Measurements from ENCODE around the gene CD58. TPM values are rescaled to one million over a fixed set of nuclear protein-coding genes. Genes with fewer than 3 reads are reported as not detected.

The CD58 gene
- total and polyA plus RNA-seq, 9 of the 15 experiments (the other 6 are each of a cell fraction or from before 2014, with no cell fraction given) = 18.1 to 113 (median 37.4) TPM

- TF ChIP-seq NBN (IDR thresholded peaks at IDR 0.05; ENCODE audit: low read depth) (peak; percentile 60; the same call in 1 of the 2 replicates), TRIM24 (IDR thresholded peaks at IDR 0.05) (no peak; a peak in 1 of 4 replicates), CBFA2T3 (IDR thresholded peaks at IDR 0.05) (peak; percentile 83), ELF4 (CRISPR knock-in tag; IDR thresholded peaks at IDR 0.05) (no peak), HMBOX1 (IDR thresholded peaks at IDR 0.05) (peak; percentile 71; the same call in 1 of the 2 replicates), ZNF699 (CRISPR knock-in tag; IDR thresholded peaks at IDR 0.05; ENCODE audit: insufficient replicate concordance) (no peak), MGA (IDR thresholded peaks at IDR 0.05) (peak; percentile 95), MYC (IDR thresholded peaks at IDR 0.05; ENCODE audit: low read depth, low read length) (peak; percentile 77), MYC (CRISPR knock-in tag; IDR thresholded peaks at IDR 0.05; ENCODE audit: borderline replicate concordance, low read depth) (no peak), ATF3 (IDR thresholded peaks at IDR 0.05) (peak; percentile 90), ATF3 (CRISPR knock-in tag; conservative IDR thresholded peaks at IDR 0.05) (0 out of 2 replicates have a peak, but pooled peaks have one; percentile 20), TEAD1 (CRISPR knock-in tag; IDR thresholded peaks at IDR 0.05) (peak in 1 of 2 experiments; percentile 45; a peak in 1 of 4 replicates), EHMT2 (IDR thresholded peaks at IDR 0.05) (peak; percentile 87), SOX6 (IDR thresholded peaks at IDR 0.05) (peak; percentile 62), TEAD4 (IDR thresholded peaks at IDR 0.05; ENCODE audit: low read length) (peak; percentile 78), TEAD4 (CRISPR knock-in tag; IDR thresholded peaks at IDR 0.05; ENCODE audit: borderline replicate concordance) (no peak), TSC22D4 (tag; IDR thresholded peaks at IDR 0.05) (no peak)
These were observed 94.5 kb downstream of the CD58 start (continued) for GRCh38 chr1:116476321-116476720.
